B cell (primary cell): ENCODE results near the gene PROM2. TPM values are rescaled to one million over a fixed set of nuclear protein-coding genes. Genes with fewer than 3 reads are reported as not detected.

Experiments
- ATAC-seq: fragments of 200-7000 bp; cut with Tn5 transposase; one replicate; pipeline ENCODE4 v1.10.0; 2021; ENCODE audit warnings: low read depth, mild to moderate bottlenecking, moderate number of reproducible peaks, moderate library complexity
- CTCF ChIA-PET: fragments of 350-600 bp; sonication (Branson Sonifier 250); formaldehyde crosslinking; loops from one replicate; lab custom pipeline; 2021; ENCODE audit warnings: antibody characterized with exemption, inconsistent platforms; lab: Charles Lee
- POLR2A ChIA-PET: fragments of 350-600 bp; sonication (Branson Sonifier 250); formaldehyde crosslinking; loops from one replicate; lab custom pipeline; 2021; ENCODE audit warnings: antibody characterized with exemption; lab: Charles Lee
- DNase-seq: peaks from one replicate; pipeline ENCODE4 v3.0.0; 2013
- H2AFZ ChIP-seq: 2 replicates; pipeline ENCODE4 v1.6.1; 2012; ENCODE audit warnings: mild to moderate bottlenecking, low read depth, low read length; ENCODE audit not compliant: insufficient read depth, poor library complexity, severe bottlenecking
- H3K27ac ChIP-seq, 2 donors: 1 replicate in 1 of 2; 2 replicates in 1 of 2; pipeline ENCODE4 v1.5.1; 2012 to 2013; ENCODE audit warnings: low read length in 2 of 2, mild to moderate bottlenecking in 2 of 2, moderate library complexity in 1 of 2
- H3K27me3 ChIP-seq, 4 experiments: fragments of 200-600 bp in 1 of 4; sonication (generic) in 1 of 4; replicated peaks in 1 of 4; 1 replicate in 2 of 4; 2 replicates in 2 of 4; pipeline versions ENCODE4 v1.6.1 to v1.7.0; 2013 to 2016; ENCODE audit warnings: low read length in 3 of 4, mild to moderate bottlenecking in 2 of 4, mixed read lengths in 1 of 4, moderate library complexity in 1 of 4; ENCODE audit not compliant: insufficient read depth in 4 of 4, control insufficient read depth in 3 of 4; ENCODE audit errors: control extremely low read depth in 1 of 4
- H3K36me3 ChIP-seq, 2 experiments: replicated peaks in 1 of 2; 1 replicate in 1 of 2; 2 replicates in 1 of 2; pipeline versions ENCODE4 v1.6.1 to v1.7.1; 2013; ENCODE audit warnings: low read length in 1 of 2; ENCODE audit not compliant: insufficient read depth in 2 of 2, control insufficient read depth in 1 of 2; ENCODE audit errors: control extremely low read depth in 1 of 2, extremely low read depth in 1 of 2
- H3K4me1 ChIP-seq, 2 donors: fragments of 200-600 bp in 1 of 2; sonication (generic) in 1 of 2; 1 replicate in 1 of 2; 2 replicates in 1 of 2; pipeline versions ENCODE4 v1.5.1 to v1.6.1; 2013 to 2017; ENCODE audit warnings: low read length in 2 of 2; ENCODE audit not compliant: control insufficient read depth in 2 of 2, insufficient read depth in 2 of 2
- H3K4me2 ChIP-seq: replicated peaks from 2 replicates; pipeline ENCODE3; 2012; ENCODE audit warnings: mild to moderate bottlenecking, low read depth, low read length; ENCODE audit not compliant: poor library complexity, severe bottlenecking
- H3K4me3 ChIP-seq, 5 experiments: fragments of 200-600 bp in 1 of 5; sonication (generic) in 1 of 5; 1 replicate in 3 of 5; 2 replicates in 2 of 5; pipeline versions ENCODE4 v1.5.1 to v1.7.0; 2011 to 2016; ENCODE audit warnings: low read length in 4 of 5, mild to moderate bottlenecking in 4 of 5, low read depth in 2 of 5, control low read depth in 1 of 5, moderate library complexity in 1 of 5; ENCODE audit not compliant: insufficient read depth in 1 of 5; ENCODE audit errors: control extremely low read depth in 1 of 5, extremely low read depth in 1 of 5
- H3K79me2 ChIP-seq: fragments of 200-600 bp; sonication (generic); one replicate; pipeline ENCODE4 v1.6.0; 2016; ENCODE audit warnings: low read length; ENCODE audit not compliant: control insufficient read depth, insufficient read depth
- H3K9ac ChIP-seq: fragments of 200-600 bp; sonication (generic); 2 replicates; pipeline ENCODE4 v1.6.1; 2017; ENCODE audit warnings: mild to moderate bottlenecking, low read length, moderate library complexity
- H3K9me3 ChIP-seq, 3 donors: one replicate each; pipeline versions ENCODE4 v1.6.1 to v1.7.1; 2013; ENCODE audit warnings: low read length in 2 of 3; ENCODE audit not compliant: control insufficient read depth in 2 of 3, insufficient read depth in 1 of 3; ENCODE audit errors: control extremely low read depth in 1 of 3
- H4K20me1 ChIP-seq: 2 replicates; pipeline ENCODE4 v1.6.0; 2012; ENCODE audit warnings: mild to moderate bottlenecking, low read length; ENCODE audit not compliant: insufficient read depth, control insufficient read depth, poor library complexity, severe bottlenecking
- H3K27ac Mint-ChIP-seq: one replicate; pipeline ENCODE4 v1.8.0; 2021; ENCODE audit warnings: mixed read lengths
- H3K27me3 Mint-ChIP-seq: one replicate; pipeline ENCODE4 v1.8.0; 2021; ENCODE audit warnings: mixed read lengths
- H3K4me1 Mint-ChIP-seq: one replicate; pipeline ENCODE4 v1.8.0; 2021; ENCODE audit warnings: mixed read lengths
- H3K4me3 Mint-ChIP-seq: one replicate; pipeline ENCODE4 v1.8.0; 2021; ENCODE audit warnings: mixed read lengths
- H3K9me3 Mint-ChIP-seq: one replicate; pipeline ENCODE4 v1.8.0; 2022; ENCODE audit warnings: mixed read lengths; ENCODE audit not compliant: insufficient read depth
- EZH2 ChIP-seq: IDR thresholded peaks from 2 replicates; pipeline ENCODE4 v1.6.1; 2012; ENCODE audit warnings: borderline replicate concordance, low read depth, mild to moderate bottlenecking, moderate library complexity, low read length; ENCODE audit not compliant: insufficient read depth, poor library complexity, severe bottlenecking
- WGBS: methylation state at CpG from one replicate; pipeline ENCODE4 v1.1.5; 2013; ENCODE audit warnings: missing lambda C conversion rate; ENCODE audit not compliant: insufficient coverage; 5-methylcytosine and 5-hydroxymethylcytosine counted together
- intact Hi-C: fragments of 100-400 bp; cut with micrococcal nuclease; formaldehyde crosslinking; loops from one replicate; pipeline ENCODE4 v1.10.0; 2022
- polyA plus RNA-seq: library from polyadenylated mRNA; depleted of rRNA; stranded (reverse); fragments of >200 nt; gene quantifications from 2 replicates; pipeline ENCODE4 v1.2.3, GENCODE V29; 2012
- total RNA-seq, 2 donors: library from RNA; stranded (reverse); fragments of 120-200 nt in 1 of 2; gene quantifications; 1 replicate in 1 of 2; 2 replicates in 1 of 2; pipeline versions ENCODE4 v1.2.3 to v1.2.4, GENCODE V29; 2013 to 2022
- TF ChIP-seq, protein P1 (sequence below): fragments of 200-600 bp; IDR thresholded peaks from one replicate; pipeline ENCODE4 v1.8.0; 2022; ENCODE audit warnings: antibody characterized with exemption, mild to moderate bottlenecking

Gene PROM2
- total and polyA plus RNA-seq, 2 donors (not counting 1 experiment from before 2014, with no cell fraction given) = 0.67 to 1.3 TPM

DNA sequence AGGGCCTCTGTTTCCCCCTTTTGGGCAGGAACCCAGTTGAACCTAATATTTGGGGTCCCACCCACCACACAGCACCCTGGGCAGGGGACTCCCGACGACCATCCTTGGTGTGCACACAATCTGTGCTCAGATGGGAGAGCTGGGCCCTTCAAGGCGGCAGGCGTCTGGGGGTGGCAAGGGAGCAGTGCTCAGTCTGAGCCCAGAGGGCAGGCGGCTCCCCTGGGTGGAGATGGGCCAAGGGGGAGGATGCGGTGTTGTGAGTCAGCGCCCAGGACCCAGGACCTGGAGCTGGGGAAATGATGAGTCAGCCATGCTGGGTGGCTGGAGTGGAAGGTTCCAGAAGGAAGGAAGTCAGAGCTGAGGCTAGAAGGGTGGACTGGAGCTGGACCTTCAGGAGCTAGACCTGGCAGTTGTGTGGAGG lies 3.8 kb downstream of the PROM2 start:
- Histone ChIP-seq H3K4me2 (no peak overlapping the region), H3K4me1 (no peaks in the 10 kb centered on the region), H2AFZ (no peak overlapping the region), H3K36me3 (no peaks in the 10 kb centered on the region), H3K4me3 (no peak overlapping the region), H3K27me3 (no peaks in the 10 kb centered on the region), H3K27ac (no peak overlapping the region), H3K9ac (no peak overlapping the region), H4K20me1 (no peaks in the 10 kb centered on the region), H3K79me2 (no peaks in the 10 kb centered on the region), H3K9me3 (peaks cover 0 to 4% (median 0%) of the 10 kb centered on the region in 3 donors)
- DNase-seq = no peak
- POLR2A ChIA-PET = no interaction called here
- no peak for TF ChIP-seq EZH2
- TF ChIP-seq, protein P1, sequence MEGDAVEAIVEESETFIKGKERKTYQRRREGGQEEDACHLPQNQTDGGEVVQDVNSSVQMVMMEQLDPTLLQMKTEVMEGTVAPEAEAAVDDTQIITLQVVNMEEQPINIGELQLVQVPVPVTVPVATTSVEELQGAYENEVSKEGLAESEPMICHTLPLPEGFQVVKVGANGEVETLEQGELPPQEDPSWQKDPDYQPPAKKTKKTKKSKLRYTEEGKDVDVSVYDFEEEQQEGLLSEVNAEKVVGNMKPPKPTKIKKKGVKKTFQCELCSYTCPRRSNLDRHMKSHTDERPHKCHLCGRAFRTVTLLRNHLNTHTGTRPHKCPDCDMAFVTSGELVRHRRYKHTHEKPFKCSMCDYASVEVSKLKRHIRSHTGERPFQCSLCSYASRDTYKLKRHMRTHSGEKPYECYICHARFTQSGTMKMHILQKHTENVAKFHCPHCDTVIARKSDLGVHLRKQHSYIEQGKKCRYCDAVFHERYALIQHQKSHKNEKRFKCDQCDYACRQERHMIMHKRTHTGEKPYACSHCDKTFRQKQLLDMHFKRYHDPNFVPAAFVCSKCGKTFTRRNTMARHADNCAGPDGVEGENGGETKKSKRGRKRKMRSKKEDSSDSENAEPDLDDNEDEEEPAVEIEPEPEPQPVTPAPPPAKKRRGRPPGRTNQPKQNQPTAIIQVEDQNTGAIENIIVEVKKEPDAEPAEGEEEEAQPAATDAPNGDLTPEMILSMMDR = no peak
- H3K27ac Mint-ChIP-seq = no peak overlapping the region
- H3K4me3 Mint-ChIP-seq = no peak overlapping the region
- intact Hi-C loops = no loop called here
- 100% methylated on average over 7 of the region's 7 CpGs for WGBS
- H3K27me3 Mint-ChIP-seq = no peaks in the 10 kb centered on the region
- ATAC-seq = no peak
- CTCF ChIA-PET = no interaction called here
- H3K9me3 Mint-ChIP-seq = no peaks in the 10 kb centered on the region
- H3K4me1 Mint-ChIP-seq = no peaks in the 10 kb centered on the region

DNA sequence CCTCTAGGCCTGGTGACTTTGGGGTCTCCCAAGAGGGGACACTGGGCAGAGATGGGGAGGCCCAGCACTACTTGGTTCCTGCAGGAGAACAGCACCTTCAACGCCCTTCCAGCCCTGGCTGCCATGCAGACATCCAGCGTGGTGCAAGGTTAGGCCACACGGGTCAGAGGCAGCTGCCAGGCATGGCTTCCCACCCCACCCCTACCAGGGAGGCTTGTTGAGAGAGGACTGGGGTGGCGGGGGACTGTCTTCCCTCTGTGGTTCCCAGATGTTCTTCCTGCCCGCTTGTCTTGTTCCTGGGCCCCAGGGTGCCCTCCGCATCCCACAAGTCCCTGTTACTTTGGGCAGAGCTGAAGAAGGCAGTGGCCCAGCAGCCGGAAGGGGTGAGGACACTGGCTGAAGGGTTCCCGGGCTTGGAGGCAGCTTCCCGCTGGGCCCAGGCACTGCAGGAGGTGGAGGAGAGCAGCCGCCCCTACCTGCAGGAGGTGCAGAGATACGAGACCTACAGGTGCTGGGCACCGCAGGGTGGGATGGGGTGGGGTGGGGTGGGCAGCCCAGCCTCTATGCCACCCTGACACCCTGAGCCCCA lies 4.5 kb downstream of the PROM2 start:
- ChIA-PET POLR2A (no interaction called here), CTCF (interaction anchor here (0.6 kb wide), 1 partner anchor 17 kb away, joined by 3 read pairs; no protein-coding TSS in a partner anchor)
- H3K9me3 ChIP-seq = peaks cover 0 to 4% (median 0%) of the 10 kb centered on the region in 3 donors
- H3K27me3 ChIP-seq = no peaks in the 10 kb centered on the region
- no peaks in the 10 kb centered on the region for H4K20me1 ChIP-seq
- TF ChIP-seq EZH2 = no peak
- TF ChIP-seq, protein P1 = no peak
- no peaks in the 10 kb centered on the region for H3K4me1 ChIP-seq
- Mint-ChIP-seq H3K4me3 (no peak overlapping the region), H3K27ac (no peak overlapping the region), H3K27me3 (no peaks in the 10 kb centered on the region), H3K9me3 (no peaks in the 10 kb centered on the region), H3K4me1 (no peaks in the 10 kb centered on the region)
- 93% methylated on average over 11 of the region's 12 CpGs for WGBS
- H3K4me2 ChIP-seq = no peak overlapping the region
- no peak overlapping the region for H2AFZ ChIP-seq
- no peak overlapping the region for H3K4me3 ChIP-seq
- H3K27ac ChIP-seq = no peak overlapping the region
- ATAC-seq = no peak
- H3K79me2 ChIP-seq = no peaks in the 10 kb centered on the region
- intact Hi-C loops = no loop called here
- no peak overlapping the region for H3K9ac ChIP-seq
- DNase-seq = no peak
- no peaks in the 10 kb centered on the region for H3K36me3 ChIP-seq
